Neural progenitor cell (in vitro differentiated cells): ENCODE measurements around the gene IFT81.

Experiments used
- EZH2 ChIP-seq: fragments of 200-600 bp; sonication (generic); IDR thresholded peaks from 2 replicates; pipeline ENCODE4 v1.6.1; 2017; ENCODE audit warnings: antibody characterized with exemption, mild to moderate bottlenecking, moderate library complexity
- TF ChIP-seq, protein P1 (sequence below): fragments of 200-600 bp; sonication (generic); IDR thresholded peaks from 2 replicates; pipeline ENCODE4 v1.5.1; 2017; ENCODE audit warnings: antibody characterized with exemption, mild to moderate bottlenecking

DNA sequence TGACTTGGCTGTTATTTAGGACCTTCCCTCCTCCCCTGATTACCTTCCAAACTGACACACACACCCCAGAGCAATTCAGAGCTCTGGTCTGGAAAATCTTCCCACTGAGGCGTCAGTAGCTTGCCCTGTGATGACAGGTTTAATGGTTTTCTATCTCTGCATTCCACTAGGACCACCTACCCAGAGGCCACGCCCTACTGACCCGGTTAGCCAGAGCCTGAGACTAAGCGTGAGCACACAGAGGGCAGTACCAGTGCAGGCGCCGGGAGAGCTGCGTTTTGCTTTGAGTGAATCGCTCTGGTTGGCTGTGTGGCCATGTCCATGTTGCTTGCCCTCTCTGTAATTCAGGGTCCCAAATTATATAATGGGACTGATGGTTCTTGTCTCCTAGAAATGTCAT, 120.7 kb downstream of the IFT81 start:
- TF ChIP-seq, protein P1, sequence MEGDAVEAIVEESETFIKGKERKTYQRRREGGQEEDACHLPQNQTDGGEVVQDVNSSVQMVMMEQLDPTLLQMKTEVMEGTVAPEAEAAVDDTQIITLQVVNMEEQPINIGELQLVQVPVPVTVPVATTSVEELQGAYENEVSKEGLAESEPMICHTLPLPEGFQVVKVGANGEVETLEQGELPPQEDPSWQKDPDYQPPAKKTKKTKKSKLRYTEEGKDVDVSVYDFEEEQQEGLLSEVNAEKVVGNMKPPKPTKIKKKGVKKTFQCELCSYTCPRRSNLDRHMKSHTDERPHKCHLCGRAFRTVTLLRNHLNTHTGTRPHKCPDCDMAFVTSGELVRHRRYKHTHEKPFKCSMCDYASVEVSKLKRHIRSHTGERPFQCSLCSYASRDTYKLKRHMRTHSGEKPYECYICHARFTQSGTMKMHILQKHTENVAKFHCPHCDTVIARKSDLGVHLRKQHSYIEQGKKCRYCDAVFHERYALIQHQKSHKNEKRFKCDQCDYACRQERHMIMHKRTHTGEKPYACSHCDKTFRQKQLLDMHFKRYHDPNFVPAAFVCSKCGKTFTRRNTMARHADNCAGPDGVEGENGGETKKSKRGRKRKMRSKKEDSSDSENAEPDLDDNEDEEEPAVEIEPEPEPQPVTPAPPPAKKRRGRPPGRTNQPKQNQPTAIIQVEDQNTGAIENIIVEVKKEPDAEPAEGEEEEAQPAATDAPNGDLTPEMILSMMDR: no peak
- TF ChIP-seq EZH2: no peak
